Panc1 (cell line): Measurements from ENCODE around the gene ITPKB. TPM values are rescaled to one million over a fixed set of nuclear protein-coding genes. Genes with fewer than 3 reads are reported as not detected.

Source experiments
- ATAC-seq: fragments of 200-7000 bp; cut with Tn5 transposase; 2 replicates; pipeline ENCODE4 v1.9.1; 2020; ENCODE audit warnings: mild to moderate bottlenecking, moderate library complexity
- BruUV-seq: library from RNA; stranded (reverse); fragments of 400-500 nt; replicated peaks from 2 replicates; lab custom pipeline; 2021; lab: Mats Ljungman, UMichigan
- CTCF ChIA-PET: fragments of 300-600 bp; sonication (Branson Sonifier 250); formaldehyde crosslinking; loops from one replicate; lab custom pipeline; 2022; ENCODE audit warnings: antibody characterized with exemption; lab: Charles Lee
- POLR2A ChIA-PET: fragments of 300-600 bp; sonication (Branson Sonifier 250); formaldehyde crosslinking; loops from one replicate; lab custom pipeline; 2022; ENCODE audit warnings: antibody characterized with exemption; lab: Charles Lee
- DNase-seq: peaks from one replicate; pipeline ENCODE4 v3.0.0-alpha.2; 2010; ENCODE audit warnings: low read depth, low spot score
- H3K27ac ChIP-seq: 2 replicates; pipeline ENCODE4 v1.5.1; 2011; ENCODE audit warnings: mild to moderate bottlenecking, low read length, inconsistent platforms
- H3K27me3 ChIP-seq: fragments of 200-500 bp; sonication (Bioruptor generic); 2 replicates; pipeline ENCODE4 v1.6.0; 2014; ENCODE audit warnings: low read length, inconsistent platforms; ENCODE audit not compliant: control insufficient read depth, insufficient read depth
- H3K36me3 ChIP-seq: fragments of 200-500 bp; sonication (Bioruptor generic); 2 replicates; pipeline ENCODE4 v1.5.1; 2014; ENCODE audit warnings: inconsistent platforms, mild to moderate bottlenecking, low read length, moderate library complexity; ENCODE audit not compliant: control insufficient read depth, insufficient read depth
- H3K4me1 ChIP-seq: 2 replicates; pipeline ENCODE4 v1.5.1; 2011; ENCODE audit warnings: inconsistent platforms, mild to moderate bottlenecking, low read length, moderate library complexity; ENCODE audit not compliant: control insufficient read depth, insufficient read depth
- H3K4me3 ChIP-seq, 2 experiments: 2 replicates each; pipeline ENCODE4 v1.5.1; 2011 to 2012; ENCODE audit warnings: low read depth in 2 of 2, low read length in 2 of 2, mild to moderate bottlenecking in 2 of 2, inconsistent platforms in 1 of 2, moderate library complexity in 1 of 2
- H3K9me3 ChIP-seq: fragments of 200-500 bp; sonication (Bioruptor generic); 2 replicates; pipeline ENCODE4 v1.5.1; 2014; ENCODE audit warnings: low read depth, mild to moderate bottlenecking, inconsistent platforms, low read length, moderate library complexity; ENCODE audit not compliant: control insufficient read depth, insufficient read depth
- POLR2AphosphoS5 ChIP-seq: IDR thresholded peaks from 2 replicates; pipeline ENCODE4 v1.6.1; 2012; ENCODE audit warnings: mild to moderate bottlenecking, low read depth, low read length, moderate library complexity
- SIN3A ChIP-seq: IDR thresholded peaks from 2 replicates; pipeline ENCODE4 v1.6.1; 2012; ENCODE audit warnings: low read depth, mild to moderate bottlenecking, low read length, moderate library complexity, borderline replicate concordance; ENCODE audit not compliant: insufficient read depth
- TCF7L2 ChIP-seq: IDR thresholded peaks from 2 replicates; pipeline ENCODE4 v1.6.1; 2011; ENCODE audit warnings: mild to moderate bottlenecking, low read depth, low read length, inconsistent platforms
- in situ Hi-C: cut with HindIII; loops from 2 replicates; pipeline ENCODE4 v1.10.0; 2016; ENCODE audit warnings: low sequenced_read_pairs, low pct_unique_long_range_greater_than_20kb
- intact Hi-C: fragments of 100-400 bp; cut with micrococcal nuclease; formaldehyde crosslinking; loops from one replicate; pipeline ENCODE4 v1.10.0; 2022; ENCODE audit not compliant: unreplicated experiment
- total RNA-seq: library from RNA; stranded (reverse); gene quantifications from one replicate; pipeline ENCODE4 v1.2.1, GENCODE V29; 2021; ENCODE audit not compliant: unreplicated experiment
- TF ChIP-seq, protein P1 (sequence below): fragments of 450-650 bp; IDR thresholded peaks from 2 replicates; pipeline ENCODE4 v1.5.1; 2017; ENCODE audit warnings: mild to moderate bottlenecking
- TF ChIP-seq, protein P2 (sequence below), 2 experiments: IDR thresholded peaks; 2 replicates each; pipeline ENCODE4 v1.6.1; 2011 to 2012; ENCODE audit warnings: low read depth in 2 of 2, control low read depth in 1 of 2, low read length in 1 of 2, mild to moderate bottlenecking in 1 of 2, moderate library complexity in 1 of 2; ENCODE audit not compliant: insufficient read depth in 1 of 2

Gene ITPKB
- total RNA-seq, 1 experiment from 2014 or later: 10.9 TPM

DNA sequence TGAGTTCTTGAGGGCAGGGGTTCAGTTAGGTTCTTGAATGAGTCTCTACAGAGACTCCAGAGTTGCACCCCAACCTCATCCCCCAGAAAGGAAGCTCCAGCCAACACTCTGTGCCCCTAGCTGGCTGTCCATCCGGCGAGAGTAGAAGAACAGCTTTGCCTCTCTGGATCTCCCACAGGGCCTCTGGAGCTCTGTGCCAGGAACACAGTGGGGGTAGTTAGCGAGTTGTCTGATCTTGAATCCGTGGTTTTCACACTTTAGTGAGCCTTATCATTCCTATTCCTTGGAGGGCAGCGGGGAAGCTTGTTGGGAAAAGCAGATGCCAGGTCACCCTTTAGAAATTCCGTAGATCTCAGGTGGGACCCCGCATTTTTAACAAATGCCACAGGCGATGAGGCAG lies 145.5 kb downstream of the ITPKB start:
- H3K27ac ChIP-seq: no peak overlapping the region
- intact Hi-C loops: no loop called here
- no TSS peak for BruUV-seq
- H3K27me3 ChIP-seq: 0 out of 2 replicates have a peak, but pooled peaks cover 3% of the 10 kb centered on the region
- no peak for ATAC-seq
- in situ Hi-C loops: no loop called here
- H3K4me3 ChIP-seq: no peak overlapping the region
- CTCF ChIA-PET: interaction anchor here (0.6 kb wide), 2 partner anchors 31 to 270 kb away, joined by 5 to 8 read pairs; no protein-coding TSS in a partner anchor
- no peak for DNase-seq
- no peaks in the 10 kb centered on the region for H3K9me3 ChIP-seq
- no peak for TF ChIP-seq POLR2AphosphoS5
- TF ChIP-seq, protein P1, sequence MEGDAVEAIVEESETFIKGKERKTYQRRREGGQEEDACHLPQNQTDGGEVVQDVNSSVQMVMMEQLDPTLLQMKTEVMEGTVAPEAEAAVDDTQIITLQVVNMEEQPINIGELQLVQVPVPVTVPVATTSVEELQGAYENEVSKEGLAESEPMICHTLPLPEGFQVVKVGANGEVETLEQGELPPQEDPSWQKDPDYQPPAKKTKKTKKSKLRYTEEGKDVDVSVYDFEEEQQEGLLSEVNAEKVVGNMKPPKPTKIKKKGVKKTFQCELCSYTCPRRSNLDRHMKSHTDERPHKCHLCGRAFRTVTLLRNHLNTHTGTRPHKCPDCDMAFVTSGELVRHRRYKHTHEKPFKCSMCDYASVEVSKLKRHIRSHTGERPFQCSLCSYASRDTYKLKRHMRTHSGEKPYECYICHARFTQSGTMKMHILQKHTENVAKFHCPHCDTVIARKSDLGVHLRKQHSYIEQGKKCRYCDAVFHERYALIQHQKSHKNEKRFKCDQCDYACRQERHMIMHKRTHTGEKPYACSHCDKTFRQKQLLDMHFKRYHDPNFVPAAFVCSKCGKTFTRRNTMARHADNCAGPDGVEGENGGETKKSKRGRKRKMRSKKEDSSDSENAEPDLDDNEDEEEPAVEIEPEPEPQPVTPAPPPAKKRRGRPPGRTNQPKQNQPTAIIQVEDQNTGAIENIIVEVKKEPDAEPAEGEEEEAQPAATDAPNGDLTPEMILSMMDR: no peak
- no peak for TF ChIP-seq SIN3A
- TF ChIP-seq, protein P2, sequence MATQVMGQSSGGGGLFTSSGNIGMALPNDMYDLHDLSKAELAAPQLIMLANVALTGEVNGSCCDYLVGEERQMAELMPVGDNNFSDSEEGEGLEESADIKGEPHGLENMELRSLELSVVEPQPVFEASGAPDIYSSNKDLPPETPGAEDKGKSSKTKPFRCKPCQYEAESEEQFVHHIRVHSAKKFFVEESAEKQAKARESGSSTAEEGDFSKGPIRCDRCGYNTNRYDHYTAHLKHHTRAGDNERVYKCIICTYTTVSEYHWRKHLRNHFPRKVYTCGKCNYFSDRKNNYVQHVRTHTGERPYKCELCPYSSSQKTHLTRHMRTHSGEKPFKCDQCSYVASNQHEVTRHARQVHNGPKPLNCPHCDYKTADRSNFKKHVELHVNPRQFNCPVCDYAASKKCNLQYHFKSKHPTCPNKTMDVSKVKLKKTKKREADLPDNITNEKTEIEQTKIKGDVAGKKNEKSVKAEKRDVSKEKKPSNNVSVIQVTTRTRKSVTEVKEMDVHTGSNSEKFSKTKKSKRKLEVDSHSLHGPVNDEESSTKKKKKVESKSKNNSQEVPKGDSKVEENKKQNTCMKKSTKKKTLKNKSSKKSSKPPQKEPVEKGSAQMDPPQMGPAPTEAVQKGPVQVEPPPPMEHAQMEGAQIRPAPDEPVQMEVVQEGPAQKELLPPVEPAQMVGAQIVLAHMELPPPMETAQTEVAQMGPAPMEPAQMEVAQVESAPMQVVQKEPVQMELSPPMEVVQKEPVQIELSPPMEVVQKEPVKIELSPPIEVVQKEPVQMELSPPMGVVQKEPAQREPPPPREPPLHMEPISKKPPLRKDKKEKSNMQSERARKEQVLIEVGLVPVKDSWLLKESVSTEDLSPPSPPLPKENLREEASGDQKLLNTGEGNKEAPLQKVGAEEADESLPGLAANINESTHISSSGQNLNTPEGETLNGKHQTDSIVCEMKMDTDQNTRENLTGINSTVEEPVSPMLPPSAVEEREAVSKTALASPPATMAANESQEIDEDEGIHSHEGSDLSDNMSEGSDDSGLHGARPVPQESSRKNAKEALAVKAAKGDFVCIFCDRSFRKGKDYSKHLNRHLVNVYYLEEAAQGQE (IDR thresholded peaks at IDR 0.05; ENCODE audit: insufficient read depth in 1 of 2, low read depth in 2 of 2, low read length in 1 of 2): no peak
- no peak for TF ChIP-seq TCF7L2
- no peaks in the 10 kb centered on the region for H3K4me1 ChIP-seq
- POLR2A ChIA-PET: interaction anchor here (0.6 kb wide), 1 partner anchor 970 kb away, joined by 4 read pairs; the partner anchor contains the start of gene ZNF678
- no peaks in the 10 kb centered on the region for H3K36me3 ChIP-seq

DNA sequence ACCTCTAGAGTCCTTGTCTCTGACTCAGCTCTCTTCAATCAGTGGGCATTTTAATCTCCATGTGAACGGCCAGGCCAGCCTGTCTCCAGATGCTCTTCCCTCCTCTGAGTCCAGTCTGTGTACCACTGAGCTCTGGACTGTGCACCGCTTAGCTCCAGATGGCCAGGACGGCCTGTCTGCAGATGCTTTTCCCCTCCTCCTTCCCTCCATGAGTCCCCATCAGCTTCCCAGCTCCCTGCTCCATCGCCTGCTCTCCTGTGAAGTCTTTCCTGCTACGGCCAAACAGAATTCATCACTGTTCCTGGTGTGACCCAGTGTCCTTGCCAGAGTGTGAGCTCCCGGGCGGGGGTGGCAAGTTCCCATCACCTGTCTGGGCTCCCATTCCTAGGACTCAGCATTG lies 148.5 kb downstream of the ITPKB start:
- BruUV-seq: no TSS peak
- no peak for ATAC-seq
- Histone ChIP-seq H3K9me3 (no peaks in the 10 kb centered on the region), H3K27ac (no peak overlapping the region), H3K36me3 (no peaks in the 10 kb centered on the region), H3K4me3 (no peak overlapping the region), H3K4me1 (no peaks in the 10 kb centered on the region), H3K27me3 (no peaks in the 10 kb centered on the region; the same call in none of the 2 replicates)
- ChIA-PET POLR2A (no interaction called here), CTCF (interaction anchor here (0.7 kb wide), 1 partner anchor 18 kb away, joined by 3 read pairs; no protein-coding TSS in a partner anchor)
- intact Hi-C loops (no loop called here), in situ Hi-C loops (no loop called here)
- TF ChIP-seq, protein P2 (IDR thresholded peaks at IDR 0.05; ENCODE audit: insufficient read depth in 1 of 2, low read depth in 2 of 2, low read length in 1 of 2): no peak
- TF ChIP-seq SIN3A: no peak
- no peak for TF ChIP-seq TCF7L2
- no peak for TF ChIP-seq POLR2AphosphoS5
- TF ChIP-seq, protein P1: no peak
- no peak for DNase-seq
